ENCODE results near the gene ADGRF5. TPM values are rescaled to one million over a fixed set of nuclear protein-coding genes. Genes with fewer than 3 reads are reported as not detected.

The ADGRF5 gene
- total RNA-seq: not detected

DNA sequence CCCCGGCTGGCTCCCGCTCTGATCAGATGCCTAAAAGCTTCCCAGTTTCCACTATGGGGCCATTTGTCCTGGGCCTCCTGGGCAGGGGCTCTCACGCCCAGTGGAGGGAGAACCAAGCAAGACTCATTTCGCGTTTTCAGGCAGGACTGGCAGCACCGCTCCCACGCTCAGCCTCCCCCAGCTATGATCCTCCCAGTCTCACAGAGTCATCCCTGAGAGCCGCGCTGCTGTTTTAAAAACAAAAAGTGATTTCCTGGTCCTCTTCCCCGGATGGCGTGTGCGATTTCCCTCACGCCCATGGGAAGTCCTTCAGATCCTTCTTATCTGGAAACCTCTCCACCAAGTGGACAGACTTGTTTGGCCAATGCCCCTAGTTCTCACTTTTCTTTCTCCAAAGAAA lies at the start of gene ADGRF5:
Gene ADGRF5 (minus strand): TSS at position 208 of the 400 bp plus-strand sequence. CDS start 15,176 bp downstream, outside the sequence.
- DNase-seq: no peak

DNA sequence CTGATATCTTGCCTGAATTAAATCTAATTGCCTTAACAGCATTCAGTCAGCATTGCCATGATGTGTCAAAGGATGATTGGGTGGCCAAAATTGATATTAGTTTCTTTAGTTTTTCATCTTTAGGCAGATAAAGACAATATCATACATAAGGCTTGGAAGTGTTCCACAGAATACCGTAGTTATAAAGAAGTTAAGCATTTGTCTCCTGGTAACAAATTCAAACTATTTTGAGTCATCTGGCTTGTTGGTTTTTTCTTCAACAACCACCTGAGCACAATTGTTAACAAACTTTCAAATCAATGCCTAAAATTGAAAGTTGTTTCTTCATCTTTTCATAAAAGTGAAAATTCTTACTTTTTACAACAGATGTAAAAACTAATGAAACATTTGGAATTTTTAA lies 47.5 kb upstream of the ADGRF5 start:
- DNase-seq: no peak

GRCh38 chr6:46967826-46968349 lies 46.1 kb upstream of the ADGRF5 start:
- no peak for DNase-seq

- no peak for DNase-seq
These were observed 43.2 kb upstream of the ADGRF5 start for GRCh38 chr6:46964716-46965519.

DNA sequence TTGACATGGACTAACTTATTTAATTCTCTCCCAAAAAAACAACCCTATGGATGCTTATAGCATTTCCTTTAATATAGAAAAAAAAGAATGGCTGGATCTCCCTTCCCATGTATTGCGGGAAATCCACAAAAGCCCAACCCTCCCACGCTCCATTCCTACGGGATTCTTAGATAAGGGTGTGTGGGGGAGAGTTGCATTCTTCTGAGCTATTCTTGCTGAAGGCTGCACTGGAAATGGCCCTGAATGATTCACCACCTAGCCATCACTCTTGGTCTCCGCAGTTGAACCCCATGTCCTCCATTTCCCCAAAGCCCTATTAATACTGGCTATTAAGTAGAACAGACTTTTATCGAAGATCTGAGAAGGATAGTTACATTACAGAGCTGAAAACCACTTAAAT lies 41.9 kb upstream of the ADGRF5 start:
- no peak for DNase-seq

- DNase-seq: no peak
These were observed 41.3 kb upstream of the ADGRF5 start for GRCh38 chr6:46963039-46963438.

- no peak for DNase-seq
These were observed 40.0 kb upstream of the ADGRF5 start for GRCh38 chr6:46961711-46962110.

DNA sequence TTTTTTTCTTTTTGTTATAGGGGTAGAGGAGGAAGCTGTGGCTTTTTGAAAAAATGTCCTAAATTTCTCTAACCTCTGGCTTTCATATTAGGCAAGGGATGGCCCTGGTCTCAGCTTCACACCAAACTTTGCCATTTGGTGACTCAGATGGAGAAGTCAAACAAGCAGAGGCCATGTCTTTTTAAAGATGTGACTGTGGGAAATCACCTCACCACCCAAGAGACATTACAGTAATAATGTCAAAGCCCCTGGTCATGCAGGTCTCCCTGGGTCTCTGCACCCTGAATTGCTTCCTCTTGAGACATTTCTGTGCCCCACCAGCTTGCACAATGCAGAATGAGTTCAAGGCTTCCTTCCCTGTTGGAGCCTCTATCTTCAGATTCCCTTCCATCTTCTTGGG lies 39.5 kb upstream of the ADGRF5 start:
- DNase-seq: no peak

DNA sequence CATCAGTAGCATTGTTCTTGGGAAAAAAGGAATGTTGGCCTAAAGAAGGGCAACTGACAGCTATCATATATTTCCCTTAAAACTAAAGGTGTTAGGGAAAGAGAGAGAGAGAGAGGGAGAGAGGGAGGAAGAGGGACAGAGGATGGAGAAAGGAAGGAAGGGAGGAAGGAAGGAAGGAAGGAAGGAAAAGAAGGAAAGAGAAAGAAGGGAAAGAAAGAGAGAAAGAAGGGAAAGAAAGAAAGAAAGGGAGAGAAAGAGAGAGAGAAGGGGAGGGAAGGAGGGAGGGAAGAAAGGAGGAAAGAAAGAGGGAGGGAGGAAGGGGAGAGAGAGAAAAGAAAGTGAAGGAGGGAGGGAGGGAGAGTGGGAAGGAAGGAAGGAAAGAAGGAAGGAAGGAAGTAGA lies 37.7 kb upstream of the ADGRF5 start:
- no peak for DNase-seq

DNA sequence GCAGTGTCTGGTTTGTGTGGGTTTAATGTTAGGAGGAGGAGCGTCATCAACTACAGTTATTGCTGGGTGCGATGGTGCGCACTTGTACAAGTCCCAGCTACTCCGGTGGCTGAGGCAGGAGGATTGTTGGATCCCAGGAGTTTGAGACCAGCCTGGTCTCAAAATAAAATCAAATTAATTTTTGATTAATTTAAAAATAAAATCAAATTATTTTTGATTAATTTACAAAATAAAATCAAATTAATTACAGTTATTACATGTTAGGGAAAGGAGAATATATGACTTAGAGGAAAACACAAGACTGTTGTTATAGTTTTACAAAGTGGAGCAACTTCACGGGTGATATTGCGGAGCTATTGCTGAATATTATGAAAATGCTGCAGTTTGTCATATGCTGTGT lies 34.7 kb upstream of the ADGRF5 start:
- DNase-seq: no peak

GRCh38 chr6:46954837-46955451 lies 33.2 kb upstream of the ADGRF5 start:
- DNase-seq: no peak

DNA sequence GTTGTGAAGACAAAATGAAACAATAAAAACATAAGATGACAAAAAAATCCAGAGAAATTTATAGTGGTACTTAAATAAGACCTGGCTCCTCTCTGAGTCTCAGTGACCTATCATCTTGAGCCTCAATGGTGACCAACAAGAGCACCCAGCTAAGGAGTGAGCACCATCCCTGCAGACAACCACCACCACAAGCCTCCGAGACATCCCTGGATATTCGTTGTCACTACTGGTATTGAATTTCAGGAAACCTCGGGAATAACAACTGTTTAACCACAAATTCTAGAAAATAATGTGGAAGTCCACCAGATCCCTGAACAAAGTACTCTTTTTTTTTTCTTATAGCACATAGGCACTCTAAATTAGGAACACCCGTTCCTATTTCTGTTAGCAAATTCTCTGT lies 32.2 kb upstream of the ADGRF5 start:
- no peak for DNase-seq

GRCh38 chr6:46949632-46950280 lies 28.0 kb upstream of the ADGRF5 start:
- no peak for DNase-seq

DNA sequence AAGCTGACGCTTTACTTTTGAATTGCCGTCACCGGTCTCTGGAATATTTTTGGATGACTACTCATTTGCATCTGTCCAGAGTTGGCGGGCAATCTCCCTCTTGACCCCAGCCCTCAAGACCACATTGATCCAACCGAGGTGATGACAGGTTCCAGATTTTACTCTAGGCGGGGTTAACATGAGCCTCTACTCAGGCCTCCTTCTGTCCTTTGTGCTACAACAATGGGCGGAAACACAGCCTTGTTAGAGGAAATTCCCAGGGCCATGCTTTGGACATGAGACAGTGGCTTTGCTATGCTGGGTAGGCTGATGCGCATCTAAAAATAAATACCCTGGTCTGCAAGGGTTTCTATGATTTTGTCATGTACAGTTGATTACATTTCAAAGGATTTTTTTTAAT lies 27.0 kb upstream of the ADGRF5 start:
- no peak for DNase-seq

DNA sequence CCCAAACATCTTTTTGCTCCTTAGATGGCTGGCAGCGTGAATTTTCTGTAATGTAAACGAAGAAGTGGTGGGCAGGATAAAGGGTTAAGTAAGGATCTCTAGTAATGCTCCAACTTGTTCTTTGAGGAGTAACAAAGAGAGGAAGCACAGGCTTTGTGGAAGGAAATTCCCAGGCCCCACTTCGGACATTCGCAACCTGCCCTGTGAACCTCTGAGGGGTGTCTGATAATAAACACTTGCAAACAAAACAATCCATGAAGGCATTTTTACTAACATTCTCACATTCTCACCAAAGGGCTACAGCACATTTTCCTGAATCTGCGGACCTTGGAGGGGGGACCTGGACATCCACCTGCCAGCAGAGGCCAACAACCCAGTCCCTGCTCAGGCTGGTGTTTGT lies 25.8 kb upstream of the ADGRF5 start:
- no peak for DNase-seq

- no peak for DNase-seq
These were observed 18.9 kb upstream of the ADGRF5 start for GRCh38 chr6:46940433-46941226.

DNA sequence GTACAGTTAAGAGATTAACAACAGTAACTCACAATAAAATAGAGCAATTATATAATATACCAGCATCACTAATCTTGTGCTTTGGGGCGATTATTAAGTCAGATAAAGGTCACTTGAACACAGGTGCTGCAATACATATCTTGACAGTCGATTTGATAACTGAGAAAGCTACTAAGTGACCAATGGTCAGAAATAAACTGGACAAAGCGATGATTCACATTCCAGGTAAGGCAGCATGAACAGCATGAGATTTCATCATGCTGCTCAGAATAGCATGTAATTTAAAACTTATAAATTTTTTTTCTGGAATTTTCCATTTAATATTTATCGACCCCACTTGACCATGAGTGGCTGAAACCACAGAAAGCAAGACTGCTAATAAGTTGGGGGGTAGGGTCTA lies 15.9 kb upstream of the ADGRF5 start:
- no peak for DNase-seq

DNA sequence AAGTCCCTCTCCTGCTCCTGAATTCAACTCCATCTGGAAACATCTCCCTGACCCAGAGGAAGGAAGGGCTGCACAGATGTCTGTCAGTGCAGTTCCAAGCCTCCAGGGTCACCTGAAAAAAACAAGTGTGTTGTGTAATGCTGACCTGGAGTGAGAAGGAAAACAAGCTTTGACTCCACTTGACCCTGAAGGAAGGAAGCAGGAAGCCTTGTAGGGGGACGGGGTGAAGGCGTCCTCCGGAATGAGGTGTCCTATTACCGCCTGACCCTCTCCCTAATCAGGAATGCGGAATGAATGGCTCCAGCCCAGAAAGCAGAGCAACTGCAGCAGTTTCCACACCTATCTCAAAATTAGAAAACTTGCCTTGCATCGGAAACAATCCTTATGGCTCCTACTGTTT lies 13.9 kb upstream of the ADGRF5 start:
- DNase-seq: no peak

GRCh38 chr6:46933751-46934150 lies 12.0 kb upstream of the ADGRF5 start:
- no peak for DNase-seq

GRCh38 chr6:46932526-46933319 lies 11.0 kb upstream of the ADGRF5 start:
- no peak for DNase-seq

- no peak for DNase-seq
These were observed 9.7 kb upstream of the ADGRF5 start for GRCh38 chr6:46931416-46931815.

DNA sequence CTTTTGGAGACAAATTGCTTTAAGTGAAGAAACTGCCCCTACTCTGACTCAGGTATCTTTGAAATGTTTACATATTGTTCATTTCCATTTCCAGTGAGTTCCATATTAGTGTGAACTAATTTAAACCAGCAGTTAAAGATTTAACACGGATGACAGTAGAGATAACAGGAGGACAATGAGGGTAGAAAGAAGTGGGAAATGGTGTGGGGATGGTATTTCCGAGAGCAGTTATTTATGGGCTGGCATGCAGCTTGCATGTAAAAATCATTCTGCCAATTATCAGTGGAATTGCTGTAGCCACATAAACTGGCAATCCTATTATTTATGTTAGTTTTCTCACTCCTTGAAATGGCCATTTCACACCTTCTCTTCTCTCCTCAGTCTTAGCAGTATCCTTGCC lies 8.6 kb upstream of the ADGRF5 start:
- no peak for DNase-seq
